IMR-90 (cell line): Measurements from ENCODE around the gene C17orf50. TPM values are rescaled to one million over a fixed set of nuclear protein-coding genes. Genes with fewer than 3 reads are reported as not detected.

ENCODE experiments used
- ATAC-seq: fragments of 200-7000 bp; cut with Tn5 transposase; 2 replicates; pipeline ENCODE4 v1.9.1; 2020; ENCODE audit warnings: low read depth, mild to moderate bottlenecking, moderate library complexity
- BruUV-seq: library from RNA; stranded (reverse); fragments of 400-500 nt; replicated peaks from 2 replicates; lab custom pipeline; 2021; lab: Mats Ljungman, UMichigan
- CTCF ChIA-PET: fragments of 300-600 bp; formaldehyde crosslinking; extraction: SDS; loops from one replicate; lab custom pipeline; 2021; ENCODE audit warnings: antibody characterized with exemption; lab: Yijun Ruan, JAX
- POLR2A ChIA-PET: fragments of 300-600 bp; sonication (Branson Sonifier 250); formaldehyde crosslinking; loops from one replicate; lab custom pipeline; 2022; ENCODE audit warnings: antibody characterized with exemption; ENCODE audit not compliant: unreplicated experiment; lab: Charles Lee
- DNase-seq: peaks from one replicate; pipeline ENCODE4 v3.0.0; 2013
- H2AFZ ChIP-seq: replicated peaks from 2 replicates; pipeline ENCODE3; 2013; ENCODE audit warnings: low read length, mild to moderate bottlenecking; ENCODE audit not compliant: poor library complexity
- H2AK5ac ChIP-seq: 2 replicates; pipeline ENCODE4 v1.6.1; 2013; ENCODE audit warnings: low read depth, low read length, inconsistent platforms
- H2AK9ac ChIP-seq: replicated peaks from 2 replicates; pipeline ENCODE3; 2013; ENCODE audit warnings: mild to moderate bottlenecking, low read depth, low read length, moderate library complexity; ENCODE audit not compliant: poor library complexity
- H2BK120ac ChIP-seq: 2 replicates; pipeline ENCODE4 v1.6.1; 2013; ENCODE audit warnings: low read depth, low read length, inconsistent platforms
- H2BK15ac ChIP-seq: 3 replicates; pipeline ENCODE4 v1.6.1; 2013; ENCODE audit warnings: low read depth, low read length, inconsistent platforms
- H2BK20ac ChIP-seq: 2 replicates; pipeline ENCODE4 v1.6.1; 2013; ENCODE audit warnings: low read depth, mild to moderate bottlenecking, inconsistent platforms, low read length, moderate library complexity
- H2BK5ac ChIP-seq: 2 replicates; pipeline ENCODE4 v1.6.1; 2013; ENCODE audit warnings: mild to moderate bottlenecking, low read depth, low read length, inconsistent platforms; ENCODE audit not compliant: poor library complexity, severe bottlenecking
- H3K14ac ChIP-seq: replicated peaks from 2 replicates; pipeline ENCODE4 v1.6.1; 2013; ENCODE audit warnings: low read depth, low read length, inconsistent platforms
- H3K18ac ChIP-seq: 2 replicates; pipeline ENCODE4 v1.6.1; 2013; ENCODE audit warnings: low read depth, low read length, control low read depth
- H3K23ac ChIP-seq: 2 replicates; pipeline ENCODE4 v1.6.1; 2013; ENCODE audit warnings: low read depth, low read length, inconsistent platforms
- H3K27ac ChIP-seq: 2 replicates; pipeline ENCODE4 v1.5.1; 2013; ENCODE audit warnings: mild to moderate bottlenecking, control low read depth, low read length; ENCODE audit not compliant: insufficient read depth
- H3K27me3 ChIP-seq: 2 replicates; pipeline ENCODE4 v1.6.1; 2013; ENCODE audit warnings: low read length; ENCODE audit not compliant: control insufficient read depth, insufficient read depth
- H3K36me3 ChIP-seq: 2 replicates; pipeline ENCODE4 v1.6.1; 2013; ENCODE audit warnings: low read length, mixed read lengths; ENCODE audit not compliant: control insufficient read depth, insufficient read depth
- H3K4ac ChIP-seq: 2 replicates; pipeline ENCODE4 v1.6.1; 2013; ENCODE audit warnings: low read depth, low read length, inconsistent platforms
- H3K4me1 ChIP-seq: 2 replicates; pipeline ENCODE4 v1.6.1; 2013; ENCODE audit warnings: low read length, mixed read lengths; ENCODE audit not compliant: control insufficient read depth, insufficient read depth
- H3K4me2 ChIP-seq: 2 replicates; pipeline ENCODE4 v1.6.1; 2013; ENCODE audit warnings: low read depth, mild to moderate bottlenecking, control low read depth, low read length, moderate library complexity
- H3K4me3 ChIP-seq: 2 replicates; pipeline ENCODE4 v1.5.1; 2013; ENCODE audit warnings: low read depth, mild to moderate bottlenecking, control low read depth, low read length, moderate library complexity; ENCODE audit not compliant: insufficient read depth
- H3K56ac ChIP-seq: 2 replicates; pipeline ENCODE4 v1.6.1; 2013; ENCODE audit warnings: low read length, inconsistent platforms; ENCODE audit not compliant: insufficient read depth; ENCODE audit errors: extremely low read depth
- H3K79me1 ChIP-seq, 2 experiments: 2 replicates each; pipeline ENCODE4 v1.6.1; 2013; ENCODE audit warnings: low read length in 2 of 2, inconsistent platforms in 1 of 2, low read depth in 1 of 2
- H3K9ac ChIP-seq: 2 replicates; pipeline ENCODE4 v1.6.1; 2013; ENCODE audit warnings: low read depth, low read length, control low read depth
- H3K9me1 ChIP-seq: 2 replicates; pipeline ENCODE4 v1.6.1; 2013; ENCODE audit warnings: low read length, inconsistent platforms; ENCODE audit not compliant: insufficient read depth
- H3K9me3 ChIP-seq: 2 replicates; pipeline ENCODE4 v1.6.1; 2013; ENCODE audit warnings: low read length; ENCODE audit not compliant: control insufficient read depth, insufficient read depth
- H4K20me1 ChIP-seq: 2 replicates; pipeline ENCODE4 v1.6.1; 2013; ENCODE audit warnings: low read length, inconsistent platforms; ENCODE audit not compliant: insufficient read depth
- H4K5ac ChIP-seq: 2 replicates; pipeline ENCODE4 v1.6.1; 2013; ENCODE audit warnings: mild to moderate bottlenecking, low read depth, low read length, control low read depth
- H4K8ac ChIP-seq, 2 experiments: 2 replicates each; pipeline ENCODE4 v1.6.1; 2013; ENCODE audit warnings: low read depth in 2 of 2, low read length in 2 of 2, control low read depth in 1 of 2, inconsistent platforms in 1 of 2
- H4K91ac ChIP-seq: 2 replicates; pipeline ENCODE4 v1.6.1; 2013; ENCODE audit warnings: low read depth, low read length, inconsistent platforms; ENCODE audit not compliant: insufficient read depth
- ELK1 ChIP-seq: fragments of 150-350 bp; IDR thresholded peaks from 2 replicates; pipeline ENCODE4 v1.6.1; 2016; ENCODE audit warnings: low read depth, mild to moderate bottlenecking, low read length, moderate library complexity, borderline replicate concordance
- FOS ChIP-seq: fragments of 150-350 bp; IDR thresholded peaks from 2 replicates; pipeline ENCODE4 v1.6.1; 2016; ENCODE audit warnings: low read depth, low read length
- WGBS, 2 experiments: methylation state at CpG; one replicate each; pipeline versions ENCODE4 v1.1.5 to v1.1.7; 2013; ENCODE audit warnings: missing lambda C conversion rate in 2 of 2; ENCODE audit not compliant: insufficient read length in 1 of 2; ENCODE audit errors: extremely low coverage in 2 of 2; 5-methylcytosine and 5-hydroxymethylcytosine counted together
- dilution Hi-C: fragments of 300-500 bp; cut with HindIII; formaldehyde crosslinking; loops from one replicate; pipeline ENCODE4 v1.14.3; 2018; ENCODE audit warnings: low sequenced_read_pairs; ENCODE audit not compliant: unreplicated experiment
- in situ Hi-C: fragments of 300-500 bp; cut with MboI; formaldehyde crosslinking; loops from 3 replicates; pipeline ENCODE4 v1.14.3; 2019; ENCODE audit warnings: low sequenced_read_pairs, inconsistent platforms, mixed read lengths
- intact Hi-C: fragments of 100-400 bp; cut with micrococcal nuclease; formaldehyde crosslinking; loops from 2 replicates; pipeline ENCODE4 v1.10.0; 2022
- polyA plus RNA-seq, 3 experiments: library from polyadenylated mRNA; depleted of rRNA; stranded (reverse); fragments of >200 nt; gene quantifications; 2 replicates each; pipeline ENCODE4 v1.2.3, GENCODE V29; 2012; ENCODE audit warnings: low replicate concordance in 1 of 3
- total RNA-seq: library from RNA; depleted of rRNA; stranded (reverse); fragments of >200 nt; gene quantifications from 2 replicates; pipeline ENCODE4 v1.2.3, GENCODE V29; 2012

C17orf50 gene
- total and polyA plus RNA-seq, 2 of the 4 experiments (the other 2 are of a cell fraction), result not detected

GRCh38 chr17:35725058-35725457, 35.6 kb upstream of the C17orf50 start:
- Histone ChIP-seq H2AFZ (no peak overlapping the region), H3K9ac (no peak overlapping the region), H3K9me3 (no peaks in the 10 kb centered on the region), H3K23ac (no peak overlapping the region), H3K27ac (no peak overlapping the region), H2AK5ac (no peak overlapping the region), H4K5ac (no peak overlapping the region), H2BK20ac (no peak overlapping the region), H3K27me3 (no peaks in the 10 kb centered on the region), H2AK9ac (no peak overlapping the region), H4K20me1 (peaks cover 13% of the 10 kb centered on the region; the same call in 1 of the 2 replicates), H4K8ac (no peak overlapping the region), H4K91ac (no peak overlapping the region), H3K4me3 (no peak overlapping the region), H2BK5ac (no peak overlapping the region), H3K36me3 (peaks cover 19% of the 10 kb centered on the region), H2BK15ac (no peak overlapping the region), H3K4ac (no peak overlapping the region), H3K56ac (no peak overlapping the region), H3K4me1 (peaks cover 15% of the 10 kb centered on the region), H3K14ac (no peak overlapping the region), H3K9me1 (peaks cover 14% of the 10 kb centered on the region), H3K79me1 (peaks cover under 1 to 25% of the 10 kb centered on the region in 2 experiments; a peak in 3 of 4 replicates), H3K18ac (no peak overlapping the region), H2BK120ac (no peak overlapping the region), H3K4me2 (no peak overlapping the region)
- CTCF ChIA-PET, result no interaction called here
- DNase-seq (no peak), ATAC-seq (no peak)
- intact Hi-C loops, result no loop called here
- in situ Hi-C loops, result loop anchor here (25.0 kb wide), 1 partner anchor 363 kb away; the partner anchor contains the start of gene SLFN11
- TF ChIP-seq FOS (no peak), ELK1 (no peak)
- dilution Hi-C loops, result no loop called here
- BruUV-seq, result no TSS peak
- POLR2A ChIA-PET, result no interaction called here
- WGBS, 2 experiments, result 100% methylated on average over 2 of the region's 4 CpGs; no CpG with 5 or more reads in 1 of the 2 experiments
